Skin epidermis (tissue), 12 donors: Measurements from ENCODE around the gene BGLAP.
"Not testable (repeated sequence)": the region's sequence is repeated elsewhere in the genome, so short reads cannot be mapped to it uniquely, and the experiment has no call there.

Experiments
- H3K27ac ChIP-seq, 21 experiments: fragments of 200-600 bp; sonication (generic) in 11 of 21; one replicate each; pipeline ENCODE4 v1.5.0; 2020; ENCODE audit warnings: mild to moderate bottlenecking in 3 of 21, inconsistent platforms in 2 of 21, moderate library complexity in 2 of 21
- H3K4me3 ChIP-seq, 7 experiments: fragments of 200-600 bp; sonication (generic) in 2 of 7; one replicate each; pipeline ENCODE4 v1.5.0; 2020; ENCODE audit warnings: inconsistent platforms in 2 of 7, mild to moderate bottlenecking in 2 of 7, moderate library complexity in 1 of 7

Gene BGLAP

GRCh38 chr1:156241926-156242325 lies at the start of gene BGLAP:
Gene BGLAP, plus strand, starts transcription at chr1:156242184. Its CDS starts 48 bp downstream, at chr1:156242232.
- H3K27ac ChIP-seq: peak within 1 kb of the TSS in 2 of 21 experiments; percentile 11 to 25
- no peak within 1 kb of the TSS for H3K4me3 ChIP-seq

GRCh38 chr1:156193208-156193487 lies 48.8 kb upstream of the BGLAP start:
- H3K27ac ChIP-seq: peak overlapping the region; percentile 52 to 91 (median 81)
- peak overlapping the region; percentile 67 to 88 (median 80) for H3K4me3 ChIP-seq

GRCh38 chr1:156193488-156194299 lies 48.3 kb upstream of the BGLAP start, which contains the start of gene SLC25A44:
Gene SLC25A44, plus strand, starts transcription at chr1:156194104. Its CDS starts 5,744 bp downstream, at chr1:156199848.
- Histone ChIP-seq H3K4me3 (peak within 1 kb of the TSS; percentile 67 to 88 (median 80)), H3K27ac (peak within 1 kb of the TSS; percentile 52 to 92 (median 82))

- H3K27ac ChIP-seq: peak overlapping the region in 19 of 21 experiments; percentile 63 to 92 (median 80)
- H3K4me3 ChIP-seq: peak overlapping the region; percentile 67 to 88 (median 80)
Observed at GRCh38 chr1:156194300-156194652, 47.7 kb upstream of the BGLAP start.

DNA sequence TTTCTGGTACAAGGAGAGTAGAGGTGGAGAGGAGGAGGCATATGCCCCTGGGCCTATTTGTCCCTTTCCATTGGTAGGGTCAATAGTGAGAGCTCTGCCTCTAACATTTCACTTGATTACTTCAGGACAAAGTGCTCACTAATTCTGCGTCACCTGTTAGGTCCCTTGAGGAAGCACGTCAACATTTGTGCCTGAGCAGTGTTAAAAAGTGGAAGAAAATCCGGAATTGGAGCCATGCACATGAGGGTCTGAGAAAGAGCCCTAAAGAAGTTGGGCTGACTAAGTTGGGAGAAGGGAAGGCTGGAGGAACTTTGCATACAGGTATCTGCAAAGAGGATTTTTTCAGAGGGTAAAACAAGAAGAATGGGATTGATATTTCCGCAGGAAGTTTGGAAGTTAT lies 46.1 kb upstream of the BGLAP start:
- no peak overlapping the region for H3K4me3 ChIP-seq
- no peak overlapping the region for H3K27ac ChIP-seq

DNA sequence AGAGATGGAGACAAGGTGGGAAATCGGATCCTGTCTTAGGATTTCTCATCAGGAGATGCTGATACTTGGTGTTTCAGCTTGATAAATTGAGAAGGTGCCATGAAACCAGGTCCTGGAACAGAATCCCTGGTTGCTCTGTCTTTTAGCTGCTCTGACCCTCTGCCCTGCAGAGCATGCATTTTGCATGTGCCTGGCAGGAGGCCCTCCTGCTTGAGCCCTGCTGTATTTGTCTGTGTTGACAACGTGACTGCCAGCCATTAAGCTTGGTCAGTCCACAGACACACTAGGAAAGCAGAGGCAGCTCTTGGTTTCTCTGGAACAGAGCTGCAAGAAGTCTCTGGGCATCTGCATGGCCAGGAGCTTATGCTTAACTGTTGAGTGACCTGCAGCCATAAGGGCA lies 45.5 kb upstream of the BGLAP start:
- Histone ChIP-seq H3K4me3 (no peak overlapping the region), H3K27ac (no peak overlapping the region)

GRCh38 chr1:156198831-156199349 lies 43.1 kb upstream of the BGLAP start:
- H3K27ac ChIP-seq: peak overlapping the region in 5 of 21 experiments; percentile 20 to 55 (median 36)
- H3K4me3 ChIP-seq: no peak overlapping the region

- H3K4me3 ChIP-seq: no peak overlapping the region
- no peak overlapping the region for H3K27ac ChIP-seq
Observed at GRCh38 chr1:156200044-156200443, 41.9 kb upstream of the BGLAP start.

DNA sequence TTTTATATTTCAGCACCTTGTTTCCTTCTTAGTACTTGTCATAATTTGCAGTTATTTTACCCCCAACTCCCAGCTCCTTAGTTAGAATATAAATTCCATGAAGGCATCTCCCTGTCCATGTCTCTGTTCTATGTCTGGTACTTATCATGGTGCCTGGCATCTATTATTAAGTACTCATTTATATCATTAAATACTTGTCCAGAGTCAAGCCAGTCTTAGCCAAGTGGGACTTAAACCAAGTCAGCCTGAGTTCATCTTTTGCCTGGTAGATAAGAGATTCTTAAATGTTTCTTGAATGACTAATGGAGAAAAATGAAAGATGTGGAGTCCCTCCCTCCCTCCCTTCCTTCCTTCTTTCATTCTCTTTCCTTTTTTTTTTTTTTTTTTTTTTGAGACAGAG lies 38.7 kb upstream of the BGLAP start:
- Histone ChIP-seq H3K27ac (no peak overlapping the region), H3K4me3 (no peak overlapping the region)

DNA sequence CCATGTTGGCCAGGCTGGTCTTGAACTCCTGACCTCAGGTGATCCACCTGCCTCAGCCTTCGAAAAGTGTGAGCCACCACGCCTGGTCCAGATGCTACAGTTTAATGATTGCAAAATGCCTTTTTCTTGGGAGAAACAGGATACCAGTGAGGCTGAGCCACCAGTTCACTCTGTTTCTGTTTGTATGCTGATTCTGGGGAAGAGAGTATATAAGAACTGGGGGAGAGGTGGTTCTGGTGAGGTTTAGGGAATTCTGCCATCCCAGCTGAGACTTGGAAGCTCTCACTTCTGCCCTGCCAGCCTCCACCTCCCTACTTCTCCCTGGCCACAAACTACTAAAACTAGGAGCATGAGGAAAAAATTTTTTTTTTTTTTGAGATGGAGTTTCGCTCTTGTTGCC lies 37.3 kb upstream of the BGLAP start:
- H3K27ac ChIP-seq: no peak overlapping the region

DNA sequence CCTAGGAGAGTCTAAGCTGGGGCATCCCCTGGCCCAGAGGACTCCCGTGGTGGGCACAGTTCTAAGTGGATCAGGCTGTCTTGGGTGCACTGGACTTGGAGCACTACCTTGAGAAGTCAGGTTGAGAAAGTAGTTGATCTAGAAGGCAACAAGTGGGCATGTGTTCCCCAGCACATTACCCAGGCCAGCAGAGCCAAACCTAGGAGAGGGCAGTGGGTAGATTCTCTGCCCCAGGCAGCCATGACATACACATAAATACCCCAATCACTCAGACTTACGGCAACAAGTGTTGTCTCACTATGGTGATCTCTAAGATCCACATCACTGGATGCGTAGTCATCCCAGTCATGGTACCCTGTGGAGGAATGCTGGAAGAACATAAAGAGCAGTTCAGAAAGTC lies 30.7 kb upstream of the BGLAP start:
- Histone ChIP-seq H3K27ac (no peak overlapping the region), H3K4me3 (no peak overlapping the region)

More for the DNA sequence above, 37.3 kb upstream of the BGLAP start:
- no peak overlapping the region for H3K4me3 ChIP-seq

GRCh38 chr1:156212130-156212529 lies 29.9 kb upstream of the BGLAP start:
- peak overlapping the region in 20 of 21 experiments; percentile 84 to 99 (median 94) for H3K27ac ChIP-seq
- peak overlapping the region in 5 of 7 experiments; percentile 50 to 62 (median 53) for H3K4me3 ChIP-seq

GRCh38 chr1:156212833-156213643 lies 28.9 kb upstream of the BGLAP start, which contains the start of gene PMF1:
Gene PMF1, plus strand, starts transcription at chr1:156213007. Its CDS starts 9 bp downstream, at chr1:156213016.
- Histone ChIP-seq H3K4me3 (peak within 1 kb of the TSS; percentile 50 to 62 (median 55)), H3K27ac (peak within 1 kb of the TSS; percentile 54 to 99 (median 93))

- peak overlapping the region; percentile 50 to 62 (median 55) for H3K4me3 ChIP-seq
Observed at GRCh38 chr1:156213644-156213966, 28.4 kb upstream of the BGLAP start.

DNA sequence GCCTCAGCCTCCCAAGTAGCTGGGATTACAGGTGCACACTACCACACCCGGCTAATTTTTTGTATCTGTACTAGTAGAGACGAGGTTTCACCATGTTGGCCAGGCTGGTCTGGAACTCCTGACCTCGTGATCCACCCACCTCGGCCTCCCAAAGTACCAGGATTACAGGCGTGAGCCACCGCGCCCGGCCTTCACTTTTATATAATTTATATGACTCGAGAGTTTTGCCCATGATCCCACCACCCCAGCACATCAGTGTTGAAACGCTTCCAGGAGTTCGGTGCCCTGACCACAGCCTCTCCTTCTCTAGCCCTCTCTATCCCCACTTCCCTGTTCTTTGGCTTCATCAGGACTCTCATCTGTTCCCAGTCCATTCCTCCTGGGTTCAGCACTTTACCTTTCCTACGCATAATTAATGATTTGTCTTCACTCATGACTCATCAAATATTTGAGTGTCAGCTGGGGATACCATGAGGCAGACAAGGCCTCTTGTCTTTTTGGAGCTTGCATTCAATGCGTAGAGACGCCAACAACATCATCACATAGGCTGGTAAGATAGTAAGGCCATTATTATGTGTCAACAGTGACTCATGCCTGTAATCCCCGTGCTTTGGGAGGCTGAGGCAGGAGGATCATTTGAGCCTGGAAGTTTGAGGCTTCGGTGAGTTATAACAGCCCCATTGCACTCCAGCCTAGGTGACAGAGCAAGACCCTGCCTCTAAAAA lies 27.8 kb upstream of the BGLAP start:
- H3K27ac ChIP-seq: peak overlapping the region in 18 of 21 experiments; percentile 84 to 99 (median 94)
- H3K4me3 ChIP-seq: peak overlapping the region; percentile 50 to 62 (median 55)

More at GRCh38 chr1:156213644-156213966, 28.4 kb upstream of the BGLAP start:
- peak overlapping the region; percentile 54 to 99 (median 93) for H3K27ac ChIP-seq

- H3K27ac ChIP-seq: peak overlapping the region in 1 of 21 experiments; percentile 10
Observed at GRCh38 chr1:156216361-156217086, 25.5 kb upstream of the BGLAP start.

DNA sequence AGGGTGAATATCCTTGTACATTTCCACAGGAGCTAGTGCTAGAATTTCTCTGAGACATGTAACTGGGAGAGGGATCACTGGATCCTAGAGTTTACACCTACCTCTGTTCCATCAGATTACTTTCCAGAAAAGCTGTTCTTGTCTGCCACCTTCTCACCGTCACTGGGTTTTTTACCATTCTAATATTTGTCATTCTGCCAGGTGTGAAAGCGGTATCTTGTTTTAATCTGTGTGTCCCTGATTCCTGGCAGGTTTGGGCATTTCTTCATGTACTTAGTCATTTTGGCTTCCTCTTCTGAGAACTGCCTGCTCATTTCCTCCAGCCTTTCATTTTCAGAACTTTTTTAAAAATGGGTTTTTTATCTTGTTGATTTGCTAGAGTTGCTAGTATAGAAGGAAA lies 24.1 kb upstream of the BGLAP start:
- H3K27ac ChIP-seq: peak overlapping the region in 18 of 21 experiments; percentile 4 to 83 (median 66)

More at GRCh38 chr1:156216361-156217086, 25.5 kb upstream of the BGLAP start:
- H3K4me3 ChIP-seq: not testable (repeated sequence)

GRCh38 chr1:156220226-156220625 lies 21.8 kb upstream of the BGLAP start:
- Histone ChIP-seq H3K27ac (no peak overlapping the region), H3K4me3 (no peak overlapping the region)

More for the DNA sequence above, 24.1 kb upstream of the BGLAP start:
- H3K4me3 ChIP-seq: no peak overlapping the region
